ENCODE data around the gene CEP76.
A peak's percentile ranks its signal among the peaks of the same experiment; 100 is the strongest.
"Not testable (repeated sequence)": the region's sequence is repeated elsewhere in the genome, so short reads cannot be mapped to it uniquely, and the experiment has no call there.

Gene CEP76

DNA sequence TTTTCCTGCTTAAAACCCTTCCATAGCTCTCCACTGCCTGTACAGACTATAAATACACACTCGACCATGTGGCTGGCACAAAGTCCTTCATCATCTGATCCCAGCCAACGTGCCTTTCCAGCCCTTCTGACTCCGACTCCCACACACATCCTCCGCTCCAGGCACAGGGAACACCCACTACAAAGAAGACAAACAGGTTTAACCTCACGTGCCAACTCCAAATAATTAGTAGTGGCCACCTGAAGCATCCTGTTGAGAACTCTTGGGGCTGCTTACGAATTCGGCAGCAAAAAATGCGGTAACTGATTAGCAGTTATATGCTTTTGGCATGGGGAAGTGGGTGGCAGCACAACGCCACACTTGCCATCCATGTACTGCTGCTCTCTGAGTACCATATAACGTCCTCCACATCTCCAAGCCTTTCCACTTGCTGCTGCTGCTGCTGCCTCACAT lies 56.7 kb downstream of the CEP76 start:
- TF ChIP-seq, protein P1, sequence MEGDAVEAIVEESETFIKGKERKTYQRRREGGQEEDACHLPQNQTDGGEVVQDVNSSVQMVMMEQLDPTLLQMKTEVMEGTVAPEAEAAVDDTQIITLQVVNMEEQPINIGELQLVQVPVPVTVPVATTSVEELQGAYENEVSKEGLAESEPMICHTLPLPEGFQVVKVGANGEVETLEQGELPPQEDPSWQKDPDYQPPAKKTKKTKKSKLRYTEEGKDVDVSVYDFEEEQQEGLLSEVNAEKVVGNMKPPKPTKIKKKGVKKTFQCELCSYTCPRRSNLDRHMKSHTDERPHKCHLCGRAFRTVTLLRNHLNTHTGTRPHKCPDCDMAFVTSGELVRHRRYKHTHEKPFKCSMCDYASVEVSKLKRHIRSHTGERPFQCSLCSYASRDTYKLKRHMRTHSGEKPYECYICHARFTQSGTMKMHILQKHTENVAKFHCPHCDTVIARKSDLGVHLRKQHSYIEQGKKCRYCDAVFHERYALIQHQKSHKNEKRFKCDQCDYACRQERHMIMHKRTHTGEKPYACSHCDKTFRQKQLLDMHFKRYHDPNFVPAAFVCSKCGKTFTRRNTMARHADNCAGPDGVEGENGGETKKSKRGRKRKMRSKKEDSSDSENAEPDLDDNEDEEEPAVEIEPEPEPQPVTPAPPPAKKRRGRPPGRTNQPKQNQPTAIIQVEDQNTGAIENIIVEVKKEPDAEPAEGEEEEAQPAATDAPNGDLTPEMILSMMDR (IDR thresholded peaks at IDR 0.05; ENCODE audit: low read length, missing control alignments), result no peak
- DNase-seq (ENCODE audit: low read depth), result peak; percentile 65
- no peak overlapping the region for H3K4me3 ChIP-seq (replicated peaks; ENCODE audit: low read depth, low read length)

DNA sequence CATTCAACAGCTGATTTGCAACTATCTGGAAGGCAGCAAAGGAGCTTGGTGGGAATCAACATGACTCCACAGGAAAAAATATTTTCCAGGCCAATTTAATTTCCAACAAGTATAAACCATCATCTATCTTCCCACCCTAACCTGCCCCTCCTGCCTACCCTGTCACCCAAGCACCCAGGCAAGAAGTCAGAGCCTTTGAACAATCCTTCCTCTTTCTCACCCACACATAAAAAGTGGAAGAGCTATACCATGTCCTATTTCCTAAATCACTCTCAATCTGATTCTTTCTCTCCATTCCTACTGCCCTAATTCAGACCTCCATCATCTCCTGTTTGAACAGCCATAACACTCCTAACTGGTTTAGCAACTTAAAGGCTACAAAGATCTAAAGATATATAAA lies 57.3 kb downstream of the CEP76 start:
- TF ChIP-seq, protein P1 (IDR thresholded peaks at IDR 0.05; ENCODE audit: low read length, missing control alignments), result no peak
- no peak overlapping the region for H3K4me3 ChIP-seq (replicated peaks; ENCODE audit: low read depth, low read length)
- no peak for DNase-seq (ENCODE audit: low read depth)

DNA sequence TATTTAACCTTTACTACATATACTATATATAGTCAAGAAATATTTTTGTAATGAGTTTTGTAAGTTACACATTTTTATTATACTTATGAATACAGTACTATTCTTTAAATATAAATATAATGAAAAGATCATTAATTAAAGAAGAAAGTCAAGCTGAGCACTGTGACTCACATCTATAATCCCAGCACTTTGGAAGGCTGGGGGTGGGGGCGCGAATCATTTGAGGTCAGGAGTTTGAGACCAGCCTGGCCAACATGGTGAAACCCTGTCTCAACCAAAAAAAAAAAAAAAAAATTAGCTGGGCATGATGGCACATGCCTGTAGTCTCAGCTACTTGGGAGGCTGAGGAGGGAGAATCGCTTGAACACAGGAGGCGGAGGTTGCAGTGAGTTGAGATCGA lies 58.8 kb downstream of the CEP76 start:
- not testable (repeated sequence) for H3K4me3 ChIP-seq (replicated peaks; ENCODE audit: low read depth, low read length); DNase-seq (ENCODE audit: low read depth)

DNA sequence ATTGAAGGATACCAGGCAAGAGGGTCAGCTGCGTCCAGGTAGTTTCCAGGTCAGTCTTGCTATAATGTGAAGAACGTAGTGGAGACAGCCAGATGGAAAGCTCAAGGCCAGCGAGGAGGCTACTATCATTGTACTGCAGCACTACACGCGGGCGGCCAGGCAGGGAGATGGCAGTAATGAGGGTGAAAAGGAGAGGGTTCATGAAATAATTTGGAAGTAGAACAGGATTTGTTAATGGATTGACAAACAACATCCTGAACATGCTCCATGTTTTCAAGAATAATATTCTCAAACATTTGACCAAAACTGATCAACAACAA lies 61.7 kb downstream of the CEP76 start:
- H3K4me3 ChIP-seq (replicated peaks; ENCODE audit: low read depth, low read length), result no peak overlapping the region
- DNase-seq (ENCODE audit: low read depth), result no peak
- TF ChIP-seq, protein P1 (IDR thresholded peaks at IDR 0.05; ENCODE audit: low read length, missing control alignments), result no peak

DNA sequence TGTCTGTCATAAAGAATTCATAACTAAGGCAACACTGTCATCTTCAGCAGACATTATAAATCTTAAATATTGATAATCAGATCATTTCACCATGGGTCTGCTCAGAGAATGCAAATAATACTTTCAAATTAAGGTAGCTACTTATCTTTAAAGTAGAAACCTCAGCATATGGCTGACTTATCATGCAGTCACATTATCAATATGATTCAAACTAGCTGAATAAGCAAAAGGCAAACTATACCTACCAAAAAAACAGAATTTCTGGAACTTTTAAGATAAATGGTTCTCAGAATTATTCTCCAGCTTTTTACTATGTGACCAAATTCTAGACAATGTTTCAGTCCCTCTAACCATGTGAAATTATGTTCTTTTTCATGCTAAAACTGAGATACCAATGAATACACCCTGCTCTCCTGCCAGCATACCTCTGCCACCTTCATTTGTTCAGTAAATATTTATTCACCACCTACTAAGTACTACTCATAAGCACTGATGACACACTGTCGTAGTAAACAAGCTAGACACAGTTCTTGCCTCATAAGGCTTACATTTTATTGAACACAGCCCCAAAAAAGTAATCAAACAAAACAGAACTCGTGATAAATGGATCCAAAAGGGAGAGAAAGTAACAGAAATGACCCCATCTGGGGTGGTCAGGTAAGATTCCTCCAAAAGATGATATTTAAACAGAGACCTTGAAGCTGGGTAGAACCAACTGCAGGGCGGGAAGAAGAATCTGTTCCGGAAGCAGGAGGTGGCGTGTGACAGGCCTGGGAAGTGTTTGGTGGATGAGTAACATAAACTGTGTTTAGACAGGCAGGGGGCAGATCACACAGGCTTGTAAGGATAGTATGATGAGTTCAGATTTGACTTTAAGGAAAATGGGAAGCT lies 62.3 kb downstream of the CEP76 start:
- TF ChIP-seq, protein P1 (IDR thresholded peaks at IDR 0.05; ENCODE audit: low read length, missing control alignments), result peak; percentile 16
- DNase-seq (ENCODE audit: low read depth), result peak; percentile 76
- no peak overlapping the region for H3K4me3 ChIP-seq (replicated peaks; ENCODE audit: low read depth, low read length)

DNA sequence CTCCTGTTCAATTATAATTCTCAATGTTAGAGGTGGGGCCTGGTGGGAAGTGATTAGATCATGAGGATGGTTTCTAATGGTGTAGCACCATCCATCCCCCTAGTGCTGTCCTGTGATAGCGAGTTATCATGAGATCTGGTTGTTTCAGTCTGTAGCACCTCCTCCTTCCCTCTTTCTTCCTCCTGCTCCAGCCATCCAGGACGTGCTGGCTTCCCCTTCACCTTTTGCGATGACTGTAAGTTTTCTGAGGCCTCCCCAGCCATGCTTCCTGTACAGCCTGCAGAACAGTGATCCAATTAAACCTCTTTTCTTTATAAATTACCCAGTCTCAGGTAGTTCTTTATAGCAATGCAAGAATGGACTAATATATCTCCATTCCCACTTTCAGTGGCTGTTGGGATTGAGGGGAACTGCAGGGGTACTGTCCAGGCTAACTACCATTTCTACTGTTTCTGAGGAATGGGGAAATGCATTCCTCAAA lies 63.8 kb downstream of the CEP76 start:
- no peak for DNase-seq (ENCODE audit: low read depth)
- TF ChIP-seq, protein P1 (IDR thresholded peaks at IDR 0.05; ENCODE audit: low read length, missing control alignments), result no peak
- no peak overlapping the region for H3K4me3 ChIP-seq (replicated peaks; ENCODE audit: low read depth, low read length)

DNA sequence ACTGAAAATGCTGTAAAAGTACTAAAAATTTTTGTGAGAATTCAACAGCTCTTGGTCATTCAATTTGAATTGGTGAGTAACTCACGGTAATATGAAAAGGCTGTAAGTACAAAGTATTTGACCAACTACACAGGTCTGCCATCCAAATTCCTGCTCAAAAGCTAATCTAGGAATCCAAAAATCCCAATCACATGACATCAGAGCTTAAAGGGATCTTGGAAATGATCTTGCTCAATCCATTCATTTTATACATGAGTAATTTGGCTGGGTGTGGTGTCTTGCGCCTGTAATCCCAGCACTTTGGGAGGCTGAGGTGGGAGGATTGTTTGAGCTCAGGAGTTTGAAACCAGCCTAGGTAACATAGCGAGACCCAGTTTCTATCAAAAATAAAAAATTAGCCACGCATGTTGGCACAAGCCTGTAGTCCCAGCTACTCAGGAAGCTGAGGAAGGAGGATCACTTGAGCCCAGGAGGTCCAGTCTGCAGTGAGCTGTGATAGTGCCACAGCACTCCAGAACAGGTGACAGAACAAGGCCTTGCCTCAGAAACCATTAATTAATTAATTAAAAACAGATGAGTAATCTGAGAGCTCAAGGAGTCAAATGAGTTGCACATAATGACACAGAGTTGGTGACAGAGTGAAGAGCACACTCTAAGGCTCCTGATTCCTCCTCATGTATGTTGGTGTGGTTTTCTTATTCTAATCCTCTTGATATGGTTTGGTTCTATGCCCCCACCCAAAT lies 64.5 kb downstream of the CEP76 start:
- TF ChIP-seq, protein P1 (IDR thresholded peaks at IDR 0.05; ENCODE audit: low read length, missing control alignments), result no peak
- DNase-seq (ENCODE audit: low read depth), result peak; percentile 76
- H3K4me3 ChIP-seq (replicated peaks; ENCODE audit: low read depth, low read length), result no peak overlapping the region

Data from fibroblast of pulmonary artery (primary cell).